ENCODE measurements around the gene NAALADL2.

DNA sequence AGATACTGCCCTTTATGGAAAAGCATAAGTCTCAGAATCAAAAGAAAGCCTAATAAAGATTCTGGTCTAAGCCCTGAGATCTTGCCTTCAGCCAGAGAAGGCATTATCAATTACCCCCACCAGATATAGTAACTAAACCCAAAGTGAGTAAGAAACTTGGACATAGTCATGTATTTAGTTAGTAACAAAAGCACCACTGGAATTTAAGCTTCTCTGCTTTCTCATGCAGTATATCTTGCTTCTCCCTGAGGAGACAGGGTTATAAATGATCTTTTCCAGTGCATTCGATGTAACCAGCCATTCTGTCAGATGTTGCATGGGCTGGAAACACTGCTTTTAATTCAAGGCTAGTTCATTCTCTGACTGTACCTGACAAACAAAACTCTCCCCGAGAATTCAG is 946.7 kb downstream of the NAALADL2 start:
- TF ChIP-seq, protein P1, sequence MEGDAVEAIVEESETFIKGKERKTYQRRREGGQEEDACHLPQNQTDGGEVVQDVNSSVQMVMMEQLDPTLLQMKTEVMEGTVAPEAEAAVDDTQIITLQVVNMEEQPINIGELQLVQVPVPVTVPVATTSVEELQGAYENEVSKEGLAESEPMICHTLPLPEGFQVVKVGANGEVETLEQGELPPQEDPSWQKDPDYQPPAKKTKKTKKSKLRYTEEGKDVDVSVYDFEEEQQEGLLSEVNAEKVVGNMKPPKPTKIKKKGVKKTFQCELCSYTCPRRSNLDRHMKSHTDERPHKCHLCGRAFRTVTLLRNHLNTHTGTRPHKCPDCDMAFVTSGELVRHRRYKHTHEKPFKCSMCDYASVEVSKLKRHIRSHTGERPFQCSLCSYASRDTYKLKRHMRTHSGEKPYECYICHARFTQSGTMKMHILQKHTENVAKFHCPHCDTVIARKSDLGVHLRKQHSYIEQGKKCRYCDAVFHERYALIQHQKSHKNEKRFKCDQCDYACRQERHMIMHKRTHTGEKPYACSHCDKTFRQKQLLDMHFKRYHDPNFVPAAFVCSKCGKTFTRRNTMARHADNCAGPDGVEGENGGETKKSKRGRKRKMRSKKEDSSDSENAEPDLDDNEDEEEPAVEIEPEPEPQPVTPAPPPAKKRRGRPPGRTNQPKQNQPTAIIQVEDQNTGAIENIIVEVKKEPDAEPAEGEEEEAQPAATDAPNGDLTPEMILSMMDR (conservative IDR thresholded peaks at IDR 0.05): no peak
- TF ChIP-seq EZH2 (IDR thresholded peaks at IDR 0.05; ENCODE audit: low read depth): no peak
